ENCODE results near the gene SYNE2.

DNA sequence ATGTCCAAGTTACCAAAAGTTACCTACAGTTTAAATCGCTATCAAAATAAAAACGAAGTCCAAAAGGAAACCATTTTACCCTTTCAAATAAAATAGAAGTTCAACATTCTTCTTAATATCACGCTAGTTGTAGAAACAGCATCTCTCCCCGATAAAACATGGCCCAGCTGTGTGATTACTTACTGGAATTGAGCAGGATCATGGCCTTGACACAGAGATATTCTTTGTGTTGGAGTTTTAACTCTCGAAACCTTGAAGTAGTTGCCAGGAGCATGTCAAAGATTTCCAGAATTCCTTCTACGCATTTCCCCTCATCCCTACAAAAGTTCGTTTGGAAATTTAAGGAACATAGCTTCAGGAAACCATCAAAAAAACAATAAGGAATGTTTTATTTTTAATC is 396.6 kb downstream of the SYNE2 start:
- no peak for TF ChIP-seq EZH2 (IDR thresholded peaks at IDR 0.05; ENCODE audit: insufficient read depth, low read length)
- TF ChIP-seq, protein P1, sequence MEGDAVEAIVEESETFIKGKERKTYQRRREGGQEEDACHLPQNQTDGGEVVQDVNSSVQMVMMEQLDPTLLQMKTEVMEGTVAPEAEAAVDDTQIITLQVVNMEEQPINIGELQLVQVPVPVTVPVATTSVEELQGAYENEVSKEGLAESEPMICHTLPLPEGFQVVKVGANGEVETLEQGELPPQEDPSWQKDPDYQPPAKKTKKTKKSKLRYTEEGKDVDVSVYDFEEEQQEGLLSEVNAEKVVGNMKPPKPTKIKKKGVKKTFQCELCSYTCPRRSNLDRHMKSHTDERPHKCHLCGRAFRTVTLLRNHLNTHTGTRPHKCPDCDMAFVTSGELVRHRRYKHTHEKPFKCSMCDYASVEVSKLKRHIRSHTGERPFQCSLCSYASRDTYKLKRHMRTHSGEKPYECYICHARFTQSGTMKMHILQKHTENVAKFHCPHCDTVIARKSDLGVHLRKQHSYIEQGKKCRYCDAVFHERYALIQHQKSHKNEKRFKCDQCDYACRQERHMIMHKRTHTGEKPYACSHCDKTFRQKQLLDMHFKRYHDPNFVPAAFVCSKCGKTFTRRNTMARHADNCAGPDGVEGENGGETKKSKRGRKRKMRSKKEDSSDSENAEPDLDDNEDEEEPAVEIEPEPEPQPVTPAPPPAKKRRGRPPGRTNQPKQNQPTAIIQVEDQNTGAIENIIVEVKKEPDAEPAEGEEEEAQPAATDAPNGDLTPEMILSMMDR (IDR thresholded peaks at IDR 0.05; ENCODE audit: insufficient read depth, low read depth, low read length) = no peak

Data from astrocyte (in vitro differentiated cells and primary cell).